Right lobe of liver (tissue), 6 donors: ENCODE results near the gene CHCHD5. TPM values are rescaled to one million over a fixed set of nuclear protein-coding genes. Genes with fewer than 3 reads are reported as not detected.
"Not testable (repeated sequence)": the region's sequence is repeated elsewhere in the genome, so short reads cannot be mapped to it uniquely, and the experiment has no call there.

Source experiments
- ATAC-seq, 4 donors: fragments of 200-7000 bp; cut with Tn5 transposase; one replicate each; pipeline ENCODE4 v1.9.1; 2020; ENCODE audit warnings: mild to moderate bottlenecking in 4 of 4, moderate library complexity in 4 of 4
- DNase-seq, 3 donors: peaks; one replicate each; pipeline ENCODE4 v3.0.0-alpha.2; 2020
- H3K27ac ChIP-seq, 3 donors: fragments of 200-600 bp; one replicate each; pipeline ENCODE4 v1.8.0; 2022
- H3K27me3 ChIP-seq, 2 donors: fragments of 200-600 bp; one replicate each; pipeline ENCODE4 v1.8.0; 2022
- H3K36me3 ChIP-seq, 4 donors: fragments of 200-600 bp; sonication (generic) in 1 of 4; one replicate each; pipeline versions ENCODE4 v1.5.1 to v1.8.0; 2017 to 2022; ENCODE audit warnings: control low read depth in 1 of 4
- H3K4me1 ChIP-seq, 4 donors: fragments of 200-600 bp; sonication (generic) in 1 of 4; one replicate each; pipeline versions ENCODE4 v1.5.1 to v1.8.0; 2017 to 2022; ENCODE audit warnings: control low read depth in 1 of 4
- H3K4me3 ChIP-seq, 3 donors: fragments of 200-600 bp; one replicate each; pipeline ENCODE4 v1.8.0; 2022
- H3K9me3 ChIP-seq, 4 donors: fragments of 200-600 bp; sonication (generic) in 1 of 4; one replicate each; pipeline versions ENCODE4 v1.5.1 to v1.8.0; 2017 to 2022; ENCODE audit warnings: control low read depth in 1 of 4
- POLR2A ChIP-seq: fragments of 450-650 bp; IDR thresholded peaks from one replicate; pipeline ENCODE4 v1.6.1; 2017; ENCODE audit warnings: antibody characterized with exemption, mild to moderate bottlenecking
- WGBS: methylation state at CpG from one replicate; pipeline ENCODE4 v1.1.6; 2018; ENCODE audit warnings: low coverage, low lambda C conversion rate; ENCODE audit not compliant: insufficient coverage; ENCODE audit errors: missing lambda C conversion rate; 5-methylcytosine and 5-hydroxymethylcytosine counted together
- intact Hi-C, 2 donors: fragments of 100-400 bp; cut with DNase I; formaldehyde crosslinking; loops; one replicate each; pipeline versions ENCODE4 v1.11.2 to v1.14.1; 2022
- total RNA-seq, 6 experiments: library from RNA; depleted of rRNA in 2 of 6; stranded (reverse); fragments of >200 nt in 2 of 6; fragmentation: NEBNext Ultra II Directional in 3 of 6; extraction: Animal tissue kit (Norgen Biotek cat#: 25700) in 3 of 6; gene quantifications; one replicate each; pipeline versions ENCODE4 v1.1.0 to v1.2.4, GENCODE V29; 2016 to 2023
- TF ChIP-seq, protein P1 (sequence below), 4 donors: fragments of 200-600 bp in 3 of 4; fragments of 450-650 bp in 1 of 4; IDR thresholded peaks; one replicate each; pipeline versions ENCODE4 v1.5.1 to v1.8.0; 2016 to 2022; ENCODE audit warnings: antibody characterized with exemption in 4 of 4, mild to moderate bottlenecking in 2 of 4
- donor health status: DM: no; HTN: yes; CAD: no.
- donor health status: DM: no; HTN: no; CAD: no.
- donor health status: DM: no; HTN: no; CAD: no.
- donor health status: DM: no; HTN: yes; CAD: no.
- donor health status: DM: no; HTN: yes; CAD: no.

Gene CHCHD5
- total RNA-seq, 6 experiments from 2014 or later = 15.1 to 29.5 (median 18.7) TPM

DNA sequence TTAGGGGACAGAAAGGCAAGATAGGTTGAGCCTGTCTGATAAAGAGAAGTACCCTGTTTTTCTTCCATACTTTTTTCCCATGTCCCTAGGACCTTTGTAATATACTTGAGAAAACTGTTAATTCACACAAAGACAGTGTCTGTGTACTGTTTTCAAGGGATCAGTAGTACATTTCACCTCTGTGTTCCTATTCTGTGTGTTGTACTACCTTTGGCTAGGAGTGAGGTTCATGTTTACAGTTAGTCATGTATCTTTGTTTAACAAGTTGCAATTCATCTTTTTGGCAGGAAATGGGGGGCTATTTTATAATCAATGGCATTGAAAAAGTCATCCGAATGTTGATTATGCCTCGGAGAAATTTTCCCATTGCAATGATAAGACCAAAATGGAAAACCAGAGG lies 35.4 kb upstream of the CHCHD5 start:
- 30% methylated on average over 2 of the region's 2 CpGs for WGBS
- intact Hi-C loops = no loop called here
- H3K36me3 ChIP-seq = peaks cover 0 to 53% (median 10%) of the 10 kb centered on the region in 4 donors

DNA sequence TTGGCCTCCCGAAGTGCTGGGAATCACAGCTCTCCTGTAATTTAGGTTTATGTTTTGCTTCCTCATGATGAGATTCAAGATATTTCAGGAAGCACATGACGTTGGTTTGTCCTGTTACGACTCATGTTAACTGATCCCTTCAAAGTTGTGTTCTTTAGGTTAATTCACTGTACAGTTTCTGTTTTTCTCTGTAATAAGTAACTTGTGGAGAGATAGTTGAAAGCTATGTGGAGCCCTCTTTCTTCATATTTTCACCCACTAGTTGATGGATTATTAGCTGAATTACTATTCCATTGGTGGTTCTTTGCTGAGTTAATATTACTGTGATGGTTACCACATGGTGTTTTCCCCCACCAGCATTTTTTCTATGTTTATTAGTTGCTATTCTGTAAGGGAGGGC lies 18.3 kb upstream of the CHCHD5 start:
- H3K4me1 ChIP-seq = no peaks in the 10 kb centered on the region
- WGBS = 54% methylated on average over 2 of the region's 3 CpGs
- peaks cover 0 to 87% (median 29%) of the 10 kb centered on the region in 4 donors for H3K36me3 ChIP-seq
- no peaks in the 10 kb centered on the region for H3K9me3 ChIP-seq
- TF ChIP-seq, protein P1, sequence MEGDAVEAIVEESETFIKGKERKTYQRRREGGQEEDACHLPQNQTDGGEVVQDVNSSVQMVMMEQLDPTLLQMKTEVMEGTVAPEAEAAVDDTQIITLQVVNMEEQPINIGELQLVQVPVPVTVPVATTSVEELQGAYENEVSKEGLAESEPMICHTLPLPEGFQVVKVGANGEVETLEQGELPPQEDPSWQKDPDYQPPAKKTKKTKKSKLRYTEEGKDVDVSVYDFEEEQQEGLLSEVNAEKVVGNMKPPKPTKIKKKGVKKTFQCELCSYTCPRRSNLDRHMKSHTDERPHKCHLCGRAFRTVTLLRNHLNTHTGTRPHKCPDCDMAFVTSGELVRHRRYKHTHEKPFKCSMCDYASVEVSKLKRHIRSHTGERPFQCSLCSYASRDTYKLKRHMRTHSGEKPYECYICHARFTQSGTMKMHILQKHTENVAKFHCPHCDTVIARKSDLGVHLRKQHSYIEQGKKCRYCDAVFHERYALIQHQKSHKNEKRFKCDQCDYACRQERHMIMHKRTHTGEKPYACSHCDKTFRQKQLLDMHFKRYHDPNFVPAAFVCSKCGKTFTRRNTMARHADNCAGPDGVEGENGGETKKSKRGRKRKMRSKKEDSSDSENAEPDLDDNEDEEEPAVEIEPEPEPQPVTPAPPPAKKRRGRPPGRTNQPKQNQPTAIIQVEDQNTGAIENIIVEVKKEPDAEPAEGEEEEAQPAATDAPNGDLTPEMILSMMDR (IDR thresholded peaks at IDR 0.05) = no peak
- no peak for TF ChIP-seq POLR2A
- intact Hi-C loops = no loop called here
- DNase-seq (no peak), ATAC-seq (no peak)
- no peak overlapping the region for H3K27ac ChIP-seq
- H3K4me3 ChIP-seq = no peak overlapping the region
- H3K27me3 ChIP-seq = no peaks in the 10 kb centered on the region

More for the DNA sequence above, 35.4 kb upstream of the CHCHD5 start:
- H3K9me3 ChIP-seq = no peaks in the 10 kb centered on the region
- H3K27ac ChIP-seq = no peak overlapping the region
- peaks cover 0 to 13% (median 4%) of the 10 kb centered on the region in 4 donors for H3K4me1 ChIP-seq
- ATAC-seq = peak in 3 of 4 donors; percentile 31 to 85 (median 43)
- no peak for DNase-seq
- H3K27me3 ChIP-seq = no peaks in the 10 kb centered on the region
- H3K4me3 ChIP-seq = no peak overlapping the region
- TF ChIP-seq, protein P1 (IDR thresholded peaks at IDR 0.05) = no peak
- no peak for TF ChIP-seq POLR2A

DNA sequence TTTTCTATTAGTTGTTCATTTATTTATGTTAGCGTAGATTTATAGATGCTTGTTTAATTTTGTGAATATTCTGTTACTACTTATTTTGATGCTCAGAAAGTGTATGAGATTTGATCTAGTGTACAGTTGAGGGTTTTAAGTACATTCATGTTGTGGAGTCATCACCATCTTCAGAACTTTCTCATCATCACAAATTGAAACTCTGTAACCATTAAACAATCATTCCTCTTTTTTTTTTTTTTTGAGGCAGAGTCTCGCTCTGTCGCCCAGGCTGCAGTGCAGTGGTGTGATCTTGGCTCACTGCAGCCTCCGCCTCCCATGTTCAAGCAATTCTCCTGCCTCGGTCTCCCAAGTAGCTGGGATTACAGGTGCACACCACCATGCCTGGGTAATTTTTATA lies 17.9 kb upstream of the CHCHD5 start:
- ATAC-seq, H3K4me1 ChIP-seq, H3K27me3 ChIP-seq, DNase-seq, H3K4me3 ChIP-seq, intact Hi-C loops, H3K27ac ChIP-seq, H3K9me3 ChIP-seq: not testable (repeated sequence)
- 90% methylated on average over 3 of the region's 5 CpGs for WGBS
- H3K36me3 ChIP-seq = peaks cover 0 to 87% (median 30%) of the 10 kb centered on the region in 4 donors

DNA sequence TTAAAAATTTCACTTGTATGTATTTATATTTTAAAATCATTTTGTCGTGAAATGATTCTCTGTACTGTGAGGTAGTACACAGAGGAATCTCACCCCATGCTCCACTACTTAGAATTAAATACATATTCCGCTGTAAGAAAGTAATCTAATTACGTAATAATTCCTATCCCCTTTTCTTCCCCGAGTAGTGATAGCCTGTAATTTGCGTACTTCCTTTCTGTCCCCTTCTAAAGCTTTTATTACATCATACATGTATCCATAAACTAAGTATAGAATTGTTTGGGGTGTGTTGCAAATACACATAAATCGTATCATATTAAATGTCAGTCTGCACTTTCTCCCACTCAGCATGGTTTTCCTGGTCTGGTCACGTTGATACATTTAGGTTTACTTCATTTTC lies 12.4 kb upstream of the CHCHD5 start:
- Histone ChIP-seq H3K4me3 (no peak overlapping the region), H3K36me3 (peaks cover 0 to 90% (median 50%) of the 10 kb centered on the region in 4 donors), H3K9me3 (no peaks in the 10 kb centered on the region), H3K27ac (no peak overlapping the region), H3K4me1 (no peaks in the 10 kb centered on the region), H3K27me3 (no peaks in the 10 kb centered on the region)
- no peak for DNase-seq
- intact Hi-C loops = loop anchor here in 1 of 2 donors (10.0 kb wide), 1 partner anchor 87 kb away; the partner anchor contains the start of gene TTL
- 79% methylated on average over 7 of the region's 7 CpGs for WGBS
- no peak for TF ChIP-seq POLR2A
- TF ChIP-seq, protein P1 (IDR thresholded peaks at IDR 0.05) = no peak
- no peak for ATAC-seq

DNA sequence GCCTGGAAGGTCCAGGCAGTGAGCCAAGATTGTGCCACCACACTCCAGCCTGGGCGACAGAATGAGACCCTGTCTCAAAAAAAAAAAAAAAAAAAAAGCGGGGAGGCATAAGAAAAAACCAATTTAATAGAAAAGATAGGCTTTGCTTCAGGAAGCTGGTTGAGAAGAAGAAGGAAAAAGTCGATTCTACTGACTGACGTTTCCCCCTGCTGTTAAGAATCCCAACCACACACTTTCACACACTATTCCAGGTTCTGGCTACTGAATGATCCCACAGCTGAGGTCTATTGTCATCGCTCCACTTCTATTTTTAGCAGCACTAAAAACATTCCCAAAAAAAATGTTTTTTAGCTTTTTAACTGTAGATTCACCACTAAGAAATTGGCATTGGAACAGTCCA lies 6.7 kb upstream of the CHCHD5 start:
- intact Hi-C loops = loop anchor here in 1 of 2 donors (10.0 kb wide), 1 partner anchor 93 kb away; the partner anchor contains the start of gene TTL
- peaks cover 0 to 33% (median 21%) of the 10 kb centered on the region in 4 donors for H3K36me3 ChIP-seq
- 69% methylated on average over 5 of the region's 5 CpGs for WGBS
- TF ChIP-seq, protein P1 (IDR thresholded peaks at IDR 0.05) = no peak
- TF ChIP-seq POLR2A = no peak
- no peak for ATAC-seq
- no peak overlapping the region for H3K4me3 ChIP-seq
- no peak for DNase-seq
- peaks cover 0 to 4% (median 0%) of the 10 kb centered on the region in 4 donors for H3K4me1 ChIP-seq
- H3K9me3 ChIP-seq = no peaks in the 10 kb centered on the region
- no peak overlapping the region for H3K27ac ChIP-seq
- no peaks in the 10 kb centered on the region for H3K27me3 ChIP-seq
